GM12801 (cell line): ENCODE results near the gene IMMT.

Source experiments
- TF ChIP-seq, protein P1 (sequence below): IDR thresholded peaks from one replicate; pipeline ENCODE4 v1.5.1; 2011; ENCODE audit warnings: control low read depth; ENCODE audit not compliant: insufficient read length; ENCODE audit errors: extremely low read depth

The IMMT gene

DNA sequence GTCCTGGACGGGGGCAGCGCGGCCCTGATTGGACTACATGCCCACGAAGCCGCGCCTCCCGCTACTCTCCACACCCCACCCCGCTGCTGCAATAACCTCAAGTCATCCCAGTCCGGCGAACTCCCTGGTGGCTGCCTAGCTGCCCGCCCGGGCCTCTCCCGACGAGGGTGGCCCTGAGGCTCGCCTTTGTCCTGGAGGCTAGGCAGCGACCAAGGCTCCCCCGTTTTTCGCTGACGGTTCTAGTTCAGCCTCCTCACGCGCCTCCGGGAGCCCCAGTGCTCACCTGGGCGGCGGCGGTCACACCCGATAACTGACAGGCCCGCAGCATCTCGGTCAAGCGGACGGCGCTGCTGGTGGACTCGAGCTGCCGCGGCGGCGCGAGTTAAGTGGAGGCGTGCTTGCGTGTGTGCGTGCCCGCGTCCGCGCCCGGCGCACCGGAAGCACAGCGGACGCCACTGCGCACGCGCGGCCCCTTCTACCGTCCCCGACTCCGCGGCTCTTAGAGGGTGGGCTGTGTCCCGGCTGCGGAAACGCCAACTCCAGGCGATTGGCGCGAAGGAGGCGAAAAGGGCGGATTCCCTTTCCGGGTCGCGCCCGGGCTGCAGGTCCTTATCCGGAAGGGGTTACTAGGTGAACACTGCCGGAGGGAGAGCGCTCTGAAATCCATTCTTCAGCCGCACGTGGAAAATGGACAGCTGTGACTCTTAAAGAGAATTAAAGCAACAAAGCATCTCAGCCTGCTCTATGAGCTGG lies at the start of gene IMMT:
Gene IMMT (minus strand): TSS at position 408 of the 753 bp plus-strand sequence. CDS start 80 bp downstream, at position 328.
- TF ChIP-seq, protein P1, sequence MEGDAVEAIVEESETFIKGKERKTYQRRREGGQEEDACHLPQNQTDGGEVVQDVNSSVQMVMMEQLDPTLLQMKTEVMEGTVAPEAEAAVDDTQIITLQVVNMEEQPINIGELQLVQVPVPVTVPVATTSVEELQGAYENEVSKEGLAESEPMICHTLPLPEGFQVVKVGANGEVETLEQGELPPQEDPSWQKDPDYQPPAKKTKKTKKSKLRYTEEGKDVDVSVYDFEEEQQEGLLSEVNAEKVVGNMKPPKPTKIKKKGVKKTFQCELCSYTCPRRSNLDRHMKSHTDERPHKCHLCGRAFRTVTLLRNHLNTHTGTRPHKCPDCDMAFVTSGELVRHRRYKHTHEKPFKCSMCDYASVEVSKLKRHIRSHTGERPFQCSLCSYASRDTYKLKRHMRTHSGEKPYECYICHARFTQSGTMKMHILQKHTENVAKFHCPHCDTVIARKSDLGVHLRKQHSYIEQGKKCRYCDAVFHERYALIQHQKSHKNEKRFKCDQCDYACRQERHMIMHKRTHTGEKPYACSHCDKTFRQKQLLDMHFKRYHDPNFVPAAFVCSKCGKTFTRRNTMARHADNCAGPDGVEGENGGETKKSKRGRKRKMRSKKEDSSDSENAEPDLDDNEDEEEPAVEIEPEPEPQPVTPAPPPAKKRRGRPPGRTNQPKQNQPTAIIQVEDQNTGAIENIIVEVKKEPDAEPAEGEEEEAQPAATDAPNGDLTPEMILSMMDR, result no peak

DNA sequence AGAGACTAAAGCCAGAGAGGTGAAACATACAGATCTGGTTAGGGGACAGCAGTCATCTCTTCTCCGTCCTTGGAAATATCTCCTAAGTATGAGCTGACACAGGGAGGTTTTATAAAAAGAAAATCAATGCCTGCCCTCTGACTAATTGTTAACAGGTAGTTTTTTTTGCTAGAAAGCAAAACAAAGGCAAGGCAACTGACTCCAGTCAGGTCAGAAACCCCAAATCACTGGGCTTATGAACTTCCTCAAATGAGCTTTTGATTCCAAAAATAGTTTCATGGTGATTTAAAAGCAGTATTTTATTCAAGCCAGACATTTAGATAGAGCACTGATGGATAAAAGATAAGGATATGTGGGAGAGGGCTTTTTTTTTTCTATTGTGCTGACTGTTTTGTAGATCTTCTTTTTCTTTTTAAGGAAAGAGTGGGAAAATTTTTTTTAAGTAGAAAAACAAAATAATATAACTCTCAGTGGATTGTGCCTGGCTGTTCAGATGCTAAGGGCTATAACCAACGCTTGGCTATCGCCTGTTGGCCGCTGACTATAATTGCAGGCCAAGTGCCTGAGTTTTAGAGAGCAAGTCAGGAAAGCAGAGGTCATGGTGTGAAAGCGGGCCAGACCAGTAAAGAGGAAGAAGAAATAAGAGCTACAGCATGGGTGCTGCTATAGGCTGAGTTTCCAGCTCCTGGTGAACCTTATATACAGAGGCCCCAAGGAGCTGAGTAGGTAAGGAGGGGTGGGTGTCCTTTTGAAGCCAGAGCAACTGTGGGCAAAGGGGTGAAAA lies 48.9 kb upstream of the IMMT start:
- TF ChIP-seq, protein P1, result no peak

DNA sequence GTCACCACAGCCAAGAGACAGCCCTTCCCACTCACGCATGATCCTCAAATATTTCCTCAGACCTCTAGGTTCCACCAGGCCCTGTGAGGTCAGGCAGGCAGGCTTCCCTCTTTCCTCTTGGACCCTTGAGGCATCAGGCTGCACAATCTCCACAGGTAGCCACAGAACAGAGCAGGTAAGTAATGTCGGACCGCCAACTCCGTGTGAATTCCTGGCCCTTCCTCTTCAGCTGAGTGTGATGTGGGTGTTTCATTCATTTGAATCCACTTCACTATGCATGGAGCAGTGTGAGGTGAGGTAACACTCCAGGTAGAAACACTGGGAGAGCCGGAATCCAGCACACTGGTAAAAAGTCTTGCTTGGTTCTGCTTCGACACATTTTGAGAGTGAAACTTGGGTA lies 48.0 kb upstream of the IMMT start:
- TF ChIP-seq, protein P1, result no peak

DNA sequence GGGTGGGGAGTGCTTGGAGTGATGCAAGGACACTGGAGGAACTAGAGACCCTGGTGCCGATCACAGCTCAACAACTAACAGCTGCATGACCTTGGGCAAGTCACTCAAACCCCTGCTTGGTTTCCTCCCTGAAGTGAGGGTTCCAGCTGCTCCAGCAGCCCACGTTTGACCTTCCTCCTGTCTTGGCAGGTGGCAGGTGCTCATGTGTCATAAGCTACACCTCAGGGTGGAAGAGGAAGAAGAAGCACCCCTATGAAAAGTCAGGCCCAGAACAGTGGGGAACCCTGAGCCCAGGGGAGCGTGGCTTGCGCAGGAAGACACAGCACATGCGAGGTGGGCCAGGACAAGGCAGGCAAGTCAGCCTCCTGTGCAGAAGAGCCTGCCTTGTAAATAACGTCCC lies 46.3 kb upstream of the IMMT start:
- TF ChIP-seq, protein P1, result no peak

DNA sequence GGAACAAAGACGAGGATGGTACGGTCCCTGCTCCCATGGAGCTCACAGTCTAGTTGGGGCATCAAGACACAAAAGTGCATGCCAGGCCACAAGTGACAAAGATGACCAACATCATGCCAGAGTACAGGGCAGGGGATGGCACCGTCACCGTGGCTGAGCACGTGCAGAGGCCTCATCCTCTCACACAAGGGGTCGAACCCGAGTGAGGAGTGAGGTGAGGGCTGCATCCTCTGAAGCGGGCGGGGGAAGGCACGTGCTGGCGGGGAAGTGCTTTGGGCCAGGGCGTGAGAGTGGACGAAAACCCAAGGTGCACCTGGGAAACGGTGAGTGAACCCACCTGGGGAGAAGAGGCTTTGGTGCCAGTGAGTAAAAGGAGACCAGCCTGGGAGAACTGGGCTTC lies 45.0 kb upstream of the IMMT start:
- TF ChIP-seq, protein P1, result no peak

DNA sequence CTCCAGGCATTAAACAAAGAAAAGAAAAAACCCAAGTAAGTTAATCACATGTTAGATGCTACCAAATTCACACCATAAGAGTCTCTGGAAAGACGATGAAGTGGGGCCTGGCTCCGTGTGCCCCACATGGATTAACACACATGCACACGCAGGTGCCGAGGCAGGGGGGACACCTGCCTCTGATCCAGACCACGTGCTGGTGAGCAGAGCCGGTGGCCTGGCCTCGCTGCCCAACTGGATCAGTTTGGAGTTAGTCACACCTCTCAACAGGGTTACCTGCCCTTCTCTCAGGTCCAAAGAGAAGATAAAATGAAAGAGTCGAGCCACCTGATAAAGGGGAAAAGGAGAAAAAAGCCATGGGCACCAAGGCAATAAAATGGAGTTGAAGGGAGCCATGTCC lies 44.5 kb upstream of the IMMT start:
- TF ChIP-seq, protein P1, result no peak

DNA sequence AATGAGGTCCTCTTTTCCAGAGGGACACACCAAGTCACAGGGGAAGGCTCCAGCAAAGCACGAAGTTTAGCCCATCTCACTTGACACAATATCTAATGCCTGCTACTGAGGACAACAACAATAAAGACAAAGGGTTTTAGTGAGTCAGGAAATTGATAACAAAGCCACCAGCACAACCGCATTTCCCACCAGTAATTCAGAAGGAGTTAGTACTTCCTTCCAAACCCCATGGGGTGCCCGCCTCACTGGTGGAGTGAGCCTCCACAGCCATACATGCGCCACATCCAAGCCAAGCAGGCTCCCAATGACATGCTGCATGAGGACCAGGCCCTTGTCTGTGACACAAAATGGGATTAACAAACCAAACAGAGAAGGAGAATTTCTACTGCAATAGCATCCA lies 44.1 kb upstream of the IMMT start:
- TF ChIP-seq, protein P1, result no peak
